ENCODE results near the gene XYLT2. TPM values are rescaled to one million over a fixed set of nuclear protein-coding genes. Genes with fewer than 3 reads are reported as not detected.
"Not testable (repeated sequence)": the region's sequence is repeated elsewhere in the genome, so short reads cannot be mapped to it uniquely, and the experiment has no call there.

XYLT2 gene
- total RNA-seq, 2 experiments from 2014 or later: 21.1 to 21.8 TPM

GRCh38 chr17:50310455-50311111, 35.3 kb upstream of the XYLT2 start:
- H3K27me3 Mint-ChIP-seq (ENCODE audit: low read depth): peaks cover 10% of the 10 kb centered on the region
- no peak for DNase-seq
- no peaks in the 10 kb centered on the region for H3K36me3 Mint-ChIP-seq (ENCODE audit: low read depth)
- CTCF ChIA-PET: interaction anchor here (1.1 kb wide), 1 partner anchor 110 kb away, joined by 3 read pairs; no protein-coding TSS in a partner anchor
- H3K4me3 Mint-ChIP-seq: no peak overlapping the region
- intact Hi-C loops (cut with micrococcal nuclease): loop anchor here (1.0 kb wide), 2 partner anchors 20 to 97 kb away; no protein-coding TSS in a partner anchor
- peaks cover 30% of the 10 kb centered on the region for H3K4me1 Mint-ChIP-seq (ENCODE audit: low read depth)
- H3K9me3 Mint-ChIP-seq: no peaks in the 10 kb centered on the region
- H3K27ac Mint-ChIP-seq: peak overlapping the region; percentile 67

- Mint-ChIP-seq H3K4me1 (ENCODE audit: low read depth) (peaks cover 30% of the 10 kb centered on the region), H3K4me3 (no peak overlapping the region), H3K9me3 (no peaks in the 10 kb centered on the region), H3K36me3 (ENCODE audit: low read depth) (no peaks in the 10 kb centered on the region), H3K27me3 (ENCODE audit: low read depth) (peaks cover 10% of the 10 kb centered on the region), H3K27ac (peak overlapping the region; percentile 67)
- peak; percentile 50 for DNase-seq
- CTCF ChIA-PET: interaction anchor here (1.1 to 2.1 kb wide), 2 partner anchors 14 to 111 kb away, joined by 3 to 13 read pairs; no protein-coding TSS in a partner anchor
- intact Hi-C loops (cut with micrococcal nuclease): loop anchor here (1.0 kb wide), 2 partner anchors 21 to 98 kb away; no protein-coding TSS in a partner anchor
These were observed 34.8 kb upstream of the XYLT2 start for GRCh38 chr17:50311112-50311460.

- Mint-ChIP-seq H3K36me3 (ENCODE audit: low read depth) (no peaks in the 10 kb centered on the region), H3K9me3 (no peaks in the 10 kb centered on the region), H3K4me1 (ENCODE audit: low read depth) (peaks cover 30% of the 10 kb centered on the region), H3K4me3 (no peak overlapping the region), H3K27me3 (ENCODE audit: low read depth) (peaks cover 10% of the 10 kb centered on the region), H3K27ac (peak overlapping the region; percentile 47)
- CTCF ChIA-PET: interaction anchor here (0.7 to 2.1 kb wide), 3 partner anchors 13 to 111 kb away, joined by 3 to 13 read pairs (median 3); no protein-coding TSS in a partner anchor
- intact Hi-C loops (cut with micrococcal nuclease): loop anchor here (1.0 kb wide), 2 partner anchors 21 to 98 kb away; no protein-coding TSS in a partner anchor
- no peak for DNase-seq
These were observed 34.4 kb upstream of the XYLT2 start for GRCh38 chr17:50311483-50311882.

DNA sequence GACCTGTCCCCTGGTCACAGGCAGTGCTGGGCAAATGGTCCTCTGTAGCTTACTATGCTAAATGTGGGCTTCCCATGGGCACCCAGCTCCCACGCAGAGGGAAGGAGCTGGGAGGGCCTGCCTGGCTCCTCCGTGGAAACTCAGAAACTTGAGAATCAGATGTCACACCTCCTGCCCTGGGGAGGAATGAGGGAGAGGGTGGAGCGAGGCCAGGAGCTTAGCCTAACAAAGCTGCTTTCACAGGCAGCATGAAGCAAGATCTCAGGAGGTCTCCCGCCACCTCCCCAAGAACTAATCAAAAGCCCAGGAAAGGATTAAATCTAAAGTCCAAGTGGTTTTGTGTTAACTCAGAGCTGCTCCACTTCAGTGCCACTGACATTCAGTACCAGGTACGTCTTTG, 33.6 kb upstream of the XYLT2 start:
- peaks cover 30% of the 10 kb centered on the region for H3K4me1 Mint-ChIP-seq (ENCODE audit: low read depth)
- no peak overlapping the region for H3K4me3 Mint-ChIP-seq
- no peak overlapping the region for H3K27ac Mint-ChIP-seq
- H3K27me3 Mint-ChIP-seq (ENCODE audit: low read depth): peaks cover 10% of the 10 kb centered on the region
- DNase-seq: no peak
- no peaks in the 10 kb centered on the region for H3K9me3 Mint-ChIP-seq
- intact Hi-C loops (cut with micrococcal nuclease): no loop called here
- no peaks in the 10 kb centered on the region for H3K36me3 Mint-ChIP-seq (ENCODE audit: low read depth)
- CTCF ChIA-PET: interaction anchor here (0.7 to 2.1 kb wide), 3 partner anchors 13 to 143 kb away, joined by 3 to 13 read pairs (median 3); no protein-coding TSS in a partner anchor

- H3K36me3 Mint-ChIP-seq (ENCODE audit: low read depth): no peaks in the 10 kb centered on the region
- no peak overlapping the region for H3K27ac Mint-ChIP-seq
- DNase-seq: no peak
- H3K27me3 Mint-ChIP-seq (ENCODE audit: low read depth): peaks cover 10% of the 10 kb centered on the region
- CTCF ChIA-PET: interaction anchor here (1.1 kb wide), 1 partner anchor 145 kb away, joined by 4 read pairs; no protein-coding TSS in a partner anchor
- no peaks in the 10 kb centered on the region for H3K9me3 Mint-ChIP-seq
- intact Hi-C loops (cut with micrococcal nuclease): no loop called here
- no peak overlapping the region for H3K4me3 Mint-ChIP-seq
- peaks cover 21% of the 10 kb centered on the region for H3K4me1 Mint-ChIP-seq (ENCODE audit: low read depth)
These were observed 31.4 kb upstream of the XYLT2 start for GRCh38 chr17:50314456-50315011.

DNA sequence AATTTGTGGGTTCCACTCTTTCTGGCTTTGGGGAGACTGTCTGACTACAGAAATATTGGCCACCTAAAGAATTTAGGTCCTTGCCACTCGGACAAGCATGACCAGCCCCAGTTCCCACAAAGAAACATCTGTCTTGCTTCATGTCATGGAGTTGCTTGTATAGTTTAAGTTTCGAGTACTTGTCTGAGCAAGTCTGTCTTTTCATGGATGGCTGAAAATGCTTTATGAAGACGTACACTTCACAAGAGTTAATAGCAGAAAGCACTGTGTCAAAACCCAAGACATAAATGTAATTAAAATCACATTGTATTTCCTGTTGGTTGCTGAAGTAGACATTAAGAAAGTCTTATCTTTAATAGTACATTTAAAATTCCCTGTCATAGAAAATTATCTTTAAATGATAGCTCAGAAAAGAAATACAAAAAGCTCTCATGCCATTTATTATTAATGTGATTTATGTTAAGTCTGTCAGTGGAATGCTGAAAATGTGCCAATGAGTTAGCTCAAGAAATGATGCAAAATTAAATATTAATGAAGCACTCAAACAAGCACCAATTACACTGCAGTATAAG, 29.8 kb upstream of the XYLT2 start:
- Mint-ChIP-seq H3K27me3 (ENCODE audit: low read depth) (peaks cover 8% of the 10 kb centered on the region), H3K36me3 (ENCODE audit: low read depth) (no peaks in the 10 kb centered on the region), H3K4me1 (ENCODE audit: low read depth) (peaks cover 7% of the 10 kb centered on the region), H3K9me3 (no peaks in the 10 kb centered on the region), H3K4me3 (no peak overlapping the region), H3K27ac (no peak overlapping the region)
- intact Hi-C loops (cut with micrococcal nuclease): no loop called here
- CTCF ChIA-PET: interaction anchor here (0.6 to 1.0 kb wide), 3 partner anchors 22 to 50 kb away, joined by 3 to 4 read pairs (median 3); no protein-coding TSS in a partner anchor
- DNase-seq: no peak

- DNase-seq; H3K36me3 Mint-ChIP-seq (ENCODE audit: low read depth); intact Hi-C loops (cut with micrococcal nuclease); H3K4me3 Mint-ChIP-seq; H3K9me3 Mint-ChIP-seq; H3K27ac Mint-ChIP-seq; H3K4me1 Mint-ChIP-seq (ENCODE audit: low read depth); H3K27me3 Mint-ChIP-seq (ENCODE audit: low read depth): not testable (repeated sequence)
- CTCF ChIA-PET: interaction anchor here (0.6 to 1.0 kb wide), 3 partner anchors 23 to 49 kb away, joined by 3 to 4 read pairs (median 3); no protein-coding TSS in a partner anchor
These were observed 29.3 kb upstream of the XYLT2 start for GRCh38 chr17:50316660-50317059.

DNA sequence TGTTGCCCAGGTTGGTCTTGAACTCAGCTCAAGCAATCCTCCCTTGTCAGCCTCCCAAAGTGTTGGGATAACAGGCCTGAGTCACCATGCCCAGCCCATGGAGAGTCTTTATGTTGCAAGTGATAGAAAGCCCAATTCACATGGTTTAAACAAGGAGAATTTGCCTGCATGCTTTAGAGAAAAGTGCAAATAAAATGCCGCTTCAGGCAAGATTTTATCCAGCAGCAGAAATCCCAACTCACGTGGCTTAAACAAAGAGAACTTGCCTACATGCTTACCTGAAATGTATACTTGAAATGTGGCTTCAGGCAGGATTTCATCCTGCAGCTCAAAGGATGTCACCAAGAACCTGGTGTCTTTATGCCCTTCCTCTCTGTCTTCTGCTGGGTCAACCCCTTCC, 28.8 kb upstream of the XYLT2 start:
- H3K4me3 Mint-ChIP-seq: no peak overlapping the region
- no peaks in the 10 kb centered on the region for H3K4me1 Mint-ChIP-seq (ENCODE audit: low read depth)
- CTCF ChIA-PET: interaction anchor here (1.0 kb wide), 1 partner anchor 49 kb away, joined by 3 read pairs; no protein-coding TSS in a partner anchor
- H3K27ac Mint-ChIP-seq: no peak overlapping the region
- no peaks in the 10 kb centered on the region for H3K9me3 Mint-ChIP-seq
- DNase-seq: no peak
- no peaks in the 10 kb centered on the region for H3K36me3 Mint-ChIP-seq (ENCODE audit: low read depth)
- intact Hi-C loops (cut with micrococcal nuclease): no loop called here
- H3K27me3 Mint-ChIP-seq (ENCODE audit: low read depth): peaks cover 4% of the 10 kb centered on the region

DNA sequence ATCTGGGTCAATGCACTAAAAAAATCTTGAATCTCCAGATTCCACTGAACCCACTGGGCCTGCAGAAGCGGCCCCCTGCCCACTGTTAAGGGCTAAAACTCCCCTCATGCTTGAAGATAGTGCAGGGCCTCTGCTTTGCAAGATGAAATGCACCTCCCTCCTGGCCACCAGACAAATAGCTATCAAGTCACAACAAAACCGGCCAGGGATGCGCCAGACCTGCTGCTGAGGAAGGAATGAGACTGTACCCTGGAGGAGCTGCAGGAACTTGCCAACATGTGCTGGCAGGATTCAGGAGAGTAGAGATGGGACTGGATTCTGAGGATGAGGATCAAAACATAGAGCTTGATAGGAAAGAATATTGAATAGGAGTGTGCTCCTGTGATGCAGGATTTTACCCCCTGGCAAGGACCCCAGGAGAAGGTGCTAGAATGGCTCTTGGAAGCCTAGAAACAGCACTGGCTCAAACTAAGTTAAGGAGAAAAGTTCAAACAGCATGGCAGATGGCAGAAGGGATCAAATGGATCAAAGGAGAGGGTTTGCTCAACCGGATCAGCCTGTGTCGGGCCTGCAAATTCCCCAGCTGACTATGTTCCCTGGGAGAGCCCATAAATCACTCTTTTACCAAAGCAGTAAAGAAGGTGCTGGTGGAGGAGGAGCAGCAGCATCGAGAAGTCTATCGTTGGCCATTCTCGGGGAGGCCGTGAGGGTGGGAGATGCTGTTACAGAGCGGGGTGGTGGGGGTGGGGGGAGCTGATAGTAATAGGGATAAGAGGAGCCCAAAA, 27.2 kb upstream of the XYLT2 start:
- Mint-ChIP-seq H3K9me3 (no peaks in the 10 kb centered on the region), H3K27me3 (ENCODE audit: low read depth) (no peaks in the 10 kb centered on the region), H3K27ac (no peak overlapping the region), H3K36me3 (ENCODE audit: low read depth) (no peaks in the 10 kb centered on the region), H3K4me1 (ENCODE audit: low read depth) (no peaks in the 10 kb centered on the region), H3K4me3 (no peak overlapping the region)
- no peak for DNase-seq
- CTCF ChIA-PET: no interaction called here
- intact Hi-C loops (cut with micrococcal nuclease): no loop called here

DNA sequence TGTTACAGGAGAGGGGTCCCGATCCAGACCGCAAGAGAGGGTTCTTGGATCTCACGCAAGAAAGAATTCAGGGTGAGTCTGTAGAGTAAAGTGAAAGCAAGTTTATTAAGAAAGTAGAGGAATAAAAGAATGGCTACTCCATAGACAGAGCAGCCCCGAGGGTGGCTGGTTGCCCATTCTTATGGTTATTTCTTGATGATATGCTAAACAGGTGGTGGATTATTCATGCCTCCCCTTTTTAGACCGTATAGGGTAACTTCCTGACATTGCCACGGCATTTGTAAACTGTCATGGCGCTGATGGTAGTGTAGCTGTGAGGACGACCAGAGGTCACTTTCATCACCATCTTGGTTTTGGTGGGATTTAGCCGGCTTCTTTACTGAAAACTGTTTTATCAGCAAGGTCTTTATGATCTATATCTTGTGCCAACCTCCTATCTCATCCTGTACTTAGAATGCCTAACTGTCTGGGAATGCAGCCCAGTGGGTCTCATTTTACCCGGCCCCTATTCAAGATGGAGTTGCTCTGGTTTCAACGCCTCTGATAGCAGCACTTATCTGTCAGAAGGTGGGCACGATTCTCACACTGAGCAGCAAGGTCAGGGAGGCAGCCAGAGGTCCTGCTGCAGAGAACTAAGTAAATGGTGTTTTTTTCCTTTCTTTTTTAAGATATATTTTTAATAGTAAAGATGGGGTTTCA, 26.5 kb upstream of the XYLT2 start:
- H3K9me3 Mint-ChIP-seq: no peaks in the 10 kb centered on the region
- intact Hi-C loops (cut with micrococcal nuclease): no loop called here
- no peak overlapping the region for H3K4me3 Mint-ChIP-seq
- H3K36me3 Mint-ChIP-seq (ENCODE audit: low read depth): no peaks in the 10 kb centered on the region
- no peaks in the 10 kb centered on the region for H3K27me3 Mint-ChIP-seq (ENCODE audit: low read depth)
- CTCF ChIA-PET: no interaction called here
- DNase-seq: no peak
- H3K27ac Mint-ChIP-seq: no peak overlapping the region
- H3K4me1 Mint-ChIP-seq (ENCODE audit: low read depth): no peaks in the 10 kb centered on the region

DNA sequence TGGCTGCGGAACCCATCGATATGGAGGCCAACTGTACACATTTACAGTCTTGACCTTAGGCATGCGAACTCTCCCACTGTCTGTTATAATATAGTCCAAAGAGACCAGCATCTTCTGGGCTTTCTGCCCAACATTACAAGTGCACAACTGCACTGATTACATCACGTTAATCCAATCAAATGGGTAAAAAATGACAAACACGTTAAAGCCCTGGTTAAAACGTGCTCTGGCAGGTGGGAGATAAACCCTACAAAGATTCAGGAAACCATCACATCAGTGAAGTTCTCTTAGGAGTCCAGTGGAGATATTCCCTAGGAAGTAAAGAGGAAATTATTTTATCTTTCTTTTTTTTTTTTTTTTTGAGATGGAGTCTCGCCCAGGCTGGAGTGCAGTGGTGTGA, 23.7 kb upstream of the XYLT2 start:
- no peaks in the 10 kb centered on the region for H3K9me3 Mint-ChIP-seq
- no peak overlapping the region for H3K27ac Mint-ChIP-seq
- CTCF ChIA-PET: no interaction called here
- DNase-seq: no peak
- H3K36me3 Mint-ChIP-seq (ENCODE audit: low read depth): no peaks in the 10 kb centered on the region
- H3K4me3 Mint-ChIP-seq: no peak overlapping the region
- peaks cover 2% of the 10 kb centered on the region for H3K4me1 Mint-ChIP-seq (ENCODE audit: low read depth)
- intact Hi-C loops (cut with micrococcal nuclease): no loop called here
- no peaks in the 10 kb centered on the region for H3K27me3 Mint-ChIP-seq (ENCODE audit: low read depth)
